Keratinocyte (primary cell): Measurements from ENCODE around the gene AOC1.

ENCODE experiments used
- EZH2 ChIP-seq: IDR thresholded peaks from one replicate; pipeline ENCODE4 v1.6.1; 2012; ENCODE audit warnings: inconsistent platforms, mild to moderate bottlenecking, low read length, moderate library complexity
- TF ChIP-seq, protein P1 (sequence below), 3 experiments: IDR thresholded peaks in 1 of 3; conservative IDR thresholded peaks in 1 of 3; optimal IDR thresholded peaks in 1 of 3; 2 replicates in 2 of 3; 3 replicates in 1 of 3; pipeline versions ENCODE3 to v1.5.1; 2011; ENCODE audit warnings: low read length in 3 of 3, mild to moderate bottlenecking in 3 of 3, moderate library complexity in 2 of 3, control low read depth in 1 of 3, inconsistent platforms in 1 of 3; ENCODE audit not compliant: insufficient read depth in 2 of 3; ENCODE audit errors: extremely low read depth in 1 of 3

GRCh38 chr7:150805864-150806263 is 46.5 kb upstream of the AOC1 start:
- TF ChIP-seq, protein P1, sequence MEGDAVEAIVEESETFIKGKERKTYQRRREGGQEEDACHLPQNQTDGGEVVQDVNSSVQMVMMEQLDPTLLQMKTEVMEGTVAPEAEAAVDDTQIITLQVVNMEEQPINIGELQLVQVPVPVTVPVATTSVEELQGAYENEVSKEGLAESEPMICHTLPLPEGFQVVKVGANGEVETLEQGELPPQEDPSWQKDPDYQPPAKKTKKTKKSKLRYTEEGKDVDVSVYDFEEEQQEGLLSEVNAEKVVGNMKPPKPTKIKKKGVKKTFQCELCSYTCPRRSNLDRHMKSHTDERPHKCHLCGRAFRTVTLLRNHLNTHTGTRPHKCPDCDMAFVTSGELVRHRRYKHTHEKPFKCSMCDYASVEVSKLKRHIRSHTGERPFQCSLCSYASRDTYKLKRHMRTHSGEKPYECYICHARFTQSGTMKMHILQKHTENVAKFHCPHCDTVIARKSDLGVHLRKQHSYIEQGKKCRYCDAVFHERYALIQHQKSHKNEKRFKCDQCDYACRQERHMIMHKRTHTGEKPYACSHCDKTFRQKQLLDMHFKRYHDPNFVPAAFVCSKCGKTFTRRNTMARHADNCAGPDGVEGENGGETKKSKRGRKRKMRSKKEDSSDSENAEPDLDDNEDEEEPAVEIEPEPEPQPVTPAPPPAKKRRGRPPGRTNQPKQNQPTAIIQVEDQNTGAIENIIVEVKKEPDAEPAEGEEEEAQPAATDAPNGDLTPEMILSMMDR (optimal IDR thresholded peaks at IDR 0.05 in 1 of 3, IDR thresholded peaks at IDR 0.05 in 1 of 3, conservative IDR thresholded peaks at IDR 0.05 in 1 of 3; ENCODE audit: extremely low read depth in 1 of 3, insufficient read depth in 2 of 3, low read length in 3 of 3), result no peak
- TF ChIP-seq EZH2, result no peak
